Activated naive CD8-positive, alpha-beta T cell treated with anti-CD3 and anti-CD28 coated beads, Interleukin-2, amount 50 U/mL, for 16 hours (primary cell): Measurements from ENCODE around the gene PRR36.
A peak's percentile ranks its signal among the peaks of the same experiment; 100 is the strongest.
"Not testable (repeated sequence)": the region's sequence is repeated elsewhere in the genome, so short reads cannot be mapped to it uniquely, and the experiment has no call there.

Experiments
- DNase-seq: peaks from one replicate; pipeline ENCODE4 v3.0.0-alpha.2; 2020; ENCODE audit warnings: low read depth, low spot score

Gene PRR36

DNA sequence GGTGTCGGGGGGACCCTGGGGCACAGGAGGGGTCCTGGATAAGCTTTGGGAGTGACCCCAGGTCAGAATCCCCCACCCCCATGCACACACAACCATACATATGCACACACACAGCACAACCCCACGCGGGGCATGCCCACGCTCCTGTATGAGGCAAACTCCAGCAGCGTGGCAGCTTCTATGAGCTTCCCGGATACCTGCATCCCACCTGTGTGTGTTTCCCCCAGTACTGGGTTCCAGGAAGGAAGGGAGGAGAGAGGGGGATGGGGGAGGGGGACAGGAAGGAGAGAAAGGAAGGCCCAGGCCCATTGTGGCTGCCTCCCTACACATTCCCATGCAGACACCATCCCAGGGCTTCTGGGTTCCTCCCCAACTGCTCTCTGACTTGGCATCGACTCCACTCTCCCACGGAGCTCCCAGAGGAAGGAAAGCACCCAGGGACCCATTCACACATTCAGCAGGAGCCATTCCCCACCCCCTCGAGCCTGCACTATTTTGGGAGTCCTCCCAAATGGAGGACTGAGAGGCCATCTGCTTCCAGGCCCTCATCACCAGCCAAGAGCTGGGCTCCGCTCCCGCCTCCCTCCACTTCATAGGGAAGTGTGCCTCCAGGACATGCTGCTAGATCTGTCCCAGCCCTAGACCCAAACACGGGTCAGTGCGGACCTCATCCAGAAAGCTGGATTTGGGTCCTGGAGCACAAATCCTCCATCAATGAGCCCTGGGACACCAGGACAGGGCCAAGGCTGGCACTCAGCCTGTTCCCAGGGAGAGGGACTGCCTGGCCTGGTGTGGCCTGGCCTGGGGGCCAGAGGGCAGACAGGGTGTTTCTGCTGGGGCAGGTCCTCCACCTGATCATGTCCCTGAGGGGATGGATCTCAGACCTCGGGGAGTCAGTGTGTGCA lies 13.2 kb downstream of the PRR36 start:
- DNase-seq = no peak

DNA sequence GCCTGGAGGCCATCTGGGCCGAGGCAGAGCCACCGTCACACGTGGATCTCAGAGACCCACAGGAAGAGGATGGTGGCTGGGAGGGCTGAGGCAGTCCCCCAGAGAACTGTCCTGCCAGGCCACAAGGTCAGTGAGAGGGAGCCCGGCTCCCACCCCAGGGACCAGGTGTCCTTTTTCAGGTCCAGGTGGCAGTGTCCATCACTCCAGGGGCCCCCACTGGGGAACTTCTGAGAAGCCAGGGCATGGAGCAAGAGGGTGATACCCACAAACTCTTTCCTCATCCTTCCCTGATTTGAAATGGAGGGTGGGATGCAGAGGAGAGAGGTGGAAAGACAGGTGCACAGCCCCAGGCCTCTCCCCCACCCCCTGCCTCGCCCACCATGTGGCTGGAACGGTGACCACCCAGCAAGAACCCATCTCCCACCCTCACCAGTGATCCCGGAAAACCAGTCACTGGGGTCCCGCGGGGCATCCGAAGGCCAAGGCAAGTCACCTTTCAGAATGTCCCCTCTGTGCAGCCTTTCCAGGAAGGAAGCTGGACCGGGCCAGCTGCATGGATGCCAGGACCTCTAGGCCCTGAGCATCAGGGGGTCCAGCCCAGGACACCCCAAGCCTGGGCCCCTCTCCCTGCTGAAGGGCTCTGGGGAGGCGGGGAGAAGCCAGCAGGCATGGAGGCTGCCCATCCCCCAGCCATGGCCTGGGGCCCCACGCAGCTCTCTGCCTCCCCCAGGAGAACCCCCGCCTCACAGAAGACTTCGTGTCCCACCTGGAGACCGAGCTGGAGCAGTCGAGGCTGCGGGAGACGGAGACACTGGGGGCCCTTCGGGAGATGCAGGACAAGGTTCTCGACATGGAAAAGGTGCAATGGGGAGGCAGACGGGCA lies 14.1 kb downstream of the PRR36 start:
- no peak for DNase-seq

DNA sequence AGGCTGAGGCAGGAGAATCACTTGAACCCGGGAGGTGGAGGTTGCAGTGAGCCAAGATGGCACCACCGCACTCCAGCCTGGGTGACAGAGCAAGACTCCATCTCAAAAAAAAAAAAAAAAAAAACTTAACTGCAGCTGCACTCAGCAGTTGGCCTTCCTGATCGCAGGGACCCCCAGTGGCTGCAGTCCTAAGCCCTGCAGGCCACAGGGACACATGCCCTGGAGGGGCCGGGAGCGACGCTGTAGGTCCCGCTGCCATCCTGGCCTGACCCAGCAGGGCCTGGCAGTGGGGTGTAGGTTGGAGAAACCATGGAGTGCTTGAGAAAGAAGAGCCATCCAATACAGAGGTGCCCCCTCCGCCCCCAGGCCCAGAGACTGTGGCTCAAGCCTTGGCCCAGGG lies 15.1 kb downstream of the PRR36 start:
- not testable (repeated sequence) for DNase-seq

DNA sequence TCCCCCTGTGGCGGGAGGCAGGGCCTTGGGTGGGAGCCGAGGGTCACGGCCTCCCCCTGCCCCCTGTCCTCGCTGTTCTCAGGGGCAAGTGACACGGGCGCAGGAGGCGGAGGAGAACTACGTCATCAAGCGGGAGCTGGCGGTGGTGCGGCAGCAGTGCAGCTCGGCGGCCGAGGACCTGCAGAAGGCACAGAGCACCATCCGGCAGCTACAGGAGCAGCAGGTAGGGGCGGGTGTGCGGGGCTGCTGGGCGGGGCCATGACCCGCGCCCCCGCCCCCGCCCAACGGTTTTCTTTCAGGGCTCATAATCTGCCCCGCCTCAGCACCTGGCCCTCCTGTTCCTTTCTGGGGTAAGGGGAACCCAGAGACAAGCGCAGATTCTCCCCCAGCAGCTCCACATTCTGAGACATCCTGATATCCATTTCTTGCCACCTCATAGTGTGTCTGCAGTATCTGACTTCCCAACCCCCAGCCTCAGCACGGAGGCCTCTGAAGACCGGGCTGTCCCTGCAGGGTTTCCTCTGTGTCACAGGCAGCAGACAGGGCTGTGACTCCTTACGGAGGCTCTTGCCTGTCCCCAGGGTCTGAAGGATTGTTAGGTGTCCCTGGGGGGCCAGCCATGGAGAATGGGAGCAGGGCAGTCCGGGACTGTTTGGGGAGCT lies 15.9 kb downstream of the PRR36 start:
- no peak for DNase-seq

DNA sequence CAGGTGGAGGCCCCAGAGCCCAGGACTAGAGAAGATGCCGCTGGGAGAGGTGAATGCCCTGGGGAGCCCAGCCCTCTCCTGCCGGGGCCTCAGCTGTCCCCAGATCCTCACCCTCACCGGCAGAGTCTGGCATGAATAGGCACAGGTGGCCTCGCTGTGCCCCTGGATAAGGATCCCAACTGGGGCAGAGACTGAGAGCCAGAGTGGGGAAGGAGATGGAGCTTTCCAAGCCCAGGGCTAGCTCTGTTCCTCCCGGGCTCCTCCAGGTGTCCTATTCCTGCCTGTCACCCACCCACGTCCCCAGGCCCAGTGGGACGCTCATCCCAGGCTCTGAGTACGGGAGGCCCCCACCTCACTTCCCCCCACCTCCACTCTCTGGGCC lies 16.5 kb downstream of the PRR36 start:
- no peak for DNase-seq

DNA sequence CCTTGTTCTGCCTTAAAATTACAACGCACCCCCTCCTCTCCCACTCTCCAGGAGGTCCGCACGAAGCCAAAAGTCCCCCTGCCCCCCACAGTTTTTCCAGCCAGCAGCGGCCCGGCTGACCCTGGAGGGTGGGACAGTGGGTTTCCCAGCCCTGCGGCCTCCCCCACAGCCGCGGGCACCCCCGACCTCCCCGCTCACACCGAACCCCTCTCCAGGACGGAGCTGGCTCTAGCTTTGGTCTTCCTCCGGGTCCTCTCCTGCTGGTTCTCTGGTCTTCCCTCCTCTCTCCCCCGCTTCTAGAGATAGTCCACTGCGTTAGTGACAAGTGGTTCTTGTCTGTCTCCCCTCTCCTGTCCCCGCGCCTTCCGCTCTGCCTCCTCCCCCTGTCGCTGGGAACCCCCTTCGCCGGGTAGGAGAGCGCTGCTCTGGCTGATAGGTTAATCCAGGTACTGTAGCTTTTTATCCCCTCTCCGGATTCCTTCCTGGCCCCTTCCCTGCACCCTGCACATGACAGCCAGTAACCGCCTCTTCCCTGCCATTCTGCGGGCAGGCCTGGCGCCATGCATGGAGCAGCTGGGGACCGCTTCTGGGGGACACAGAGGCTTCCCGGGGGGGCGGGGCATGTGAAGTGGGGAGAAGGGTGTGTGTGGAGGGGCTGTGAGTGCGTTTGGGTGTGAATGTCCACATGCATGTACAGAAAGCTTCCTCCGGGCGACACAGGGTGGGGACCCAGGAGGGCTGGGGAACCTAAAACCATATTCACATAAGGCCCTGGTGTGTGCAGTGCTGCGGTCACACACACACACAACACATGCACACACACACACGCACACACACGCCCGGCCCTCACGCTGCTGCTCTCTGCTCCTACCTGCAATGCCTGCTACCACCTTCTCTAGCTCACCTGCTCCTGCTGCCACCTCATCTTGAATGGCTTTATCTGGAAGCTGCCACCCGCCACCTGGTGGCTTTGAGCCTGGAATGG lies 17.2 kb downstream of the PRR36 start:
- DNase-seq = no peak

DNA sequence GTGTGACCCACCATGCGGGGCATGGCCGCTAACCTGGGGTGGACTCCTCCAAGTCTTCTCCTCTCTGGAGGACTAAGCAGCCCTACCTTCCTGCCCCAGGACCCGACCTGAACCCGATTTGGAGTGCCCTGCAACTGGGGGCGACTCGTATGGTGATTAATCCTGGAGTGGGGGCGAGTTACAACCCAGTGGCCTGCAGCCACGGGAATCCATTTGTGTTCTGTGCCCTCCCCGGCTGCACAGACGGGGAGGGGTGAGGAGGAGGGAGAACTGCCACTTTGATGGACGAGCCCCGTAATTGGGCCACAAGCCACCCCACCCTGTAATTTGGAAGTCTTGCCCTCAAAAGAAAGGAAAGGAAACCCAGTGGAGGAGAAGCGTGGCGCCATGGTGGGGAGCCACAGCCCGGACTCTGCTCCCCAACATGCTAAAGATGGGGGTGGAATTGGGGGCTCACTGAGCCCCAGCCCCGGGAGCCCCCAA lies 18.0 kb downstream of the PRR36 start:
- DNase-seq = no peak

DNA sequence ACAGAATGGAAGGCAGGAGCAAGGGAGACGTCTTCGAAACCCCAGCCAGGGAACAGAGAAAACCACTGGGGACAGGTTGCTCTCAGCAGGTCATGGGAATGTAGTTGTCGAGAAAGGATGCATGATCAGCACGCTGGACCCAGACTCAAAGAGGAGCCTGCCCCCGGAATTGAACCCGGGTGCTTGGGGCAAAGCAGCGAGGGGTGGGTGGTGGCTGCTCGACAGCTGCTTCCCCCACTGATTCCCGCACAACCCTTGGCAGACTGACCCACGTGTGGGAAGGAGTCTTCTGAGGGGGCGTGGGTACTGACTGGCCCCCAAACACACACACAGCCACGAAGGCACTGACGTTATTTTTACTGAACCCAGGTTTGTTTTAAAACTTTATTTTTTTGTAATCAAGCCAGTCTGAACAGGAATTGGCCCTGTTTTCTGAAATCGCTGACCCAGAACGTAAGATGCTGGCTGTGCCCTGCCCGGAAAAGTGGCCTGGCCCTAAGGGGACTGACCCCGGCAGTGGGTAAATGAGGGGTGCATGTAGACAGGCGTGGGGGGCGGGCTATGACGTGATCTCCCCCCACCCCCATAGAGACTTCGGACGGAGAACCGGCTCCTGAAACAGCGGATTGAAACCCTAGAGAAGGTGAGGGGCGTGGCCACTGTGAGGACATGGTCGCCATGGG lies 18.6 kb downstream of the PRR36 start:
- no peak for DNase-seq

DNA sequence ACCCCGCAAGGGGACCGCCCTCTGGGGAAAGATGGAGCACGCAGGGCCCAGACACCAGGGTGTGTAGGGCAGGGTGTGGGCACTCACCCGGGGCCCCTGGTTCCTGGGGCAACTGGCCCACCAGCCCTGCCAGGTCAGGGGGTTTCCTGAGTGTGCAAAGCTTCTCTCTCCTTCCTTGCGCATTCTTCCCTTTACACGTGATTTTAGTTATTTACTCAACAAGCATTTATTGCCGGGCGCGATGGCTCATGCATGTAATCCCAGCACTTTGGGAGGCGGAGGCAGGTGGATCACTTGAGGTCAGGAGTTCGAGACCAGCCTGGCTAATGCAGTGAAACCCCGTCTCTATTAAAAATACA lies 20.4 kb downstream of the PRR36 start:
- no peak for DNase-seq

DNA sequence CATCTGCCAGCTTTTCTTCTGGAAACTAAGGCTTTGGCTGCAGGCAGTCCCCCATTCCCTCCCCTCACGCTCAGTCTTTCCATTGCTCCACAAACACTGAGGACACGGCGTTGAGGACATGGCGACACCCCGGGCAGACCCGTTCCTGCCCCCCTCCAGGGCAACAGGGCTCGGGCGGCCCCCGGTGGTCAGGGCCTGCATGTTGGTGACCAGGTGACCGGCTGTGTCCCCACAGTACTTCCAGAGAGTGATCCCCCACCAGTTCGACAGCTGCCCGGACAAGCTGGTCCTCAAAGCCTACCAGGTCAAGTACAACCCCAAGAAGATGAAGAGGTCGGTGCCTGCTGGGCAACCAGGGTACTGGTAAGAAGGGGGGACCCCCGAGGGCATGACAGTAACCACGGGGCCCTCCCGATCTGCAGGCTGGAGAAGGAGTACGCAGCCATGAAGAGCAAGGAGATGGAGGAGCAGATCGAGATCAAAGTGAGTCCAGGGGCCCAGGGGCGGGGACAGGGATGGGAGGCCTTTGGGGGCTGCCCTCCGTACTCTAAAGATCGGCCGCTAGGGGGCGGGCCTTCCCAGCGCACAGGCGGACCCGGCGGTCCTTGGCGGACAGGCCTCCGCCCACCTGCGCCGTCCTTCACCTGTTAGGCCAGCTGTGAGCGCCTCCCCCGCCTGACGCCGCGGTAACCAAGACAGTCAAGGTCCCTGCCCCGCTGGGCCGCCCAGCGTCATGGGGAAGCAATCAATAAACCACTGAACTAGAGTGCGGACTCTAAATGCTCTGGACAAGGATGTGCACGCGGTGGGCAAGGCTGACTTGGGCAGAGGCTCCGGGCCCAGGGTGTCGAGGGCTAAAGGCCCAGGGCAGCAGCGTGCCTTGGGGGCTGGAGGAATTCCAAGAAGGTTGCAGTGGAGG lies 21.1 kb downstream of the PRR36 start:
- DNase-seq = peak; percentile 51

DNA sequence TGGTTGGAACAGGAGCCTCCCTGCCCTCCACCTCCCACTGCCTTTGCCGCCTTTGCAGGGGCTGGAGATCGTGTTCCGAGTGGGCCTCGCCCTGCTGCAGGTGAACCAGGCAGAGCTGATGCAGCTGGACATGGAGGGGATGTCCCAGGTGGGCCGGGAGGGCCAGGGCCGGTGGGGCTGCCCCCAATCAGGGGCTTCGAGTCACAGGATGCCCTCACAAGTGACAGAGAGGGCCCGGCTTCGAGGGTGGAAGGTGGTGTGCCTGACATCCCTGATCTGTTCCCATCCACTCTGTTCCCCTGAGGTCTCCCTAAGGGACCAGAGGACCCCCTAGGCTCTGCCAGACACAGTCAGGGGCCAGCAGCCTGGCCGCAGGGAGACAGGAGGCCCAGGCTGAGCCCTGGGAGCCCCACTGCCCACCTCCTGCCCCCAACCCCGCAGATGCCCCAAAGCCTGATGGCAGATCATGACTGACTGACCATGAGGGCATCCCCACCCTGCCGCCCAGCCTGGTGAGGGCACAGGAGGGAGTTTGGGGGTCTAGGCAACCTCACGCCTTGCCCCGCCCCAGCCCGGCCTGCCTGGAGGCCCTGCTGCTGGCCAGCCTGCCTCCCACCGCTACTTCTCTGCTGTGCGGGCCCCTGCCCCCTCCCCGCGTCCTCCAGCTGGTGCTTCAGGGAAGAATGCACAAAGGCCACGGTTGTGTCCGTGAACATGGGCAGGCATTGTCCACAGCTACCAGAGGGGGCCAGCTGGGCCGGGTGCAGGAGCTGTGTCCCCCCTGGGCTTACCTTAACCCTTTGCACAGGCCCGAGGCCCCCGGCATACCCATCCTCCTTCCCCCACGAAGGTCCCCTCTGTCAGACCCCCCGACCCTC lies 22.3 kb downstream of the PRR36 start:
- DNase-seq = no peak

DNA sequence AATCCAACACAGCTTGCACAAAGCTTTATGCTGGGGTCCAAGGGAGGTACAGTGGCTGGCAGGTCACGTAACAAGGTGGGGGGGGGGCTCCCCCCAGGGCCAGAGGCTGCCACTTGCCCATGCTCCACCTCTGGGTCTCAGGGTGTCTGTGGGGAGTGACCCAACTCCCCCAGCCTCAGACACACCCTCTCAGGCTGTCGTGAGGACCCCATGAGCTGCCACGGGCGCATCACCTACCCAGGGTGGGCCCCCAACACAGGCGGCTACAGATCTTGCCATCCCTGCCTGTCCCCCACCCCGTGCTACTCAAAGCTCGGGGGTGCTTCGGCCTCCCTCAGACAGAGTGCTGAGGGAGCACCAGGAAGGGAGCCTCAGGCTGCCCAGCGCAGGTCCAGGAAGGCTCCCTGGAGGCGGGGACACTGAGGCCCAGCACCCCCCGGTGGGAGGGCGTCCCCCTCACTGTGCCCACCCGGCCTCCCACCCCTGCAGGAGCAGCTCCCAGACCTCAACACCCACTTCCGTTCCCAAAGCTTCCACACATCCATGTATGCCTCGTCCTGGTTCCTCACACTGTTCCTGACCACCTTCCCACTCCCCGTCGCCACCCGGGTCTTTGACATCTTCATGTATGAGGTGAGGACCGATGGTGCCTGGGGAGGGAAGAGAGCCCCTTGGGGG lies 23.1 kb downstream of the PRR36 start:
- DNase-seq = no peak

DNA sequence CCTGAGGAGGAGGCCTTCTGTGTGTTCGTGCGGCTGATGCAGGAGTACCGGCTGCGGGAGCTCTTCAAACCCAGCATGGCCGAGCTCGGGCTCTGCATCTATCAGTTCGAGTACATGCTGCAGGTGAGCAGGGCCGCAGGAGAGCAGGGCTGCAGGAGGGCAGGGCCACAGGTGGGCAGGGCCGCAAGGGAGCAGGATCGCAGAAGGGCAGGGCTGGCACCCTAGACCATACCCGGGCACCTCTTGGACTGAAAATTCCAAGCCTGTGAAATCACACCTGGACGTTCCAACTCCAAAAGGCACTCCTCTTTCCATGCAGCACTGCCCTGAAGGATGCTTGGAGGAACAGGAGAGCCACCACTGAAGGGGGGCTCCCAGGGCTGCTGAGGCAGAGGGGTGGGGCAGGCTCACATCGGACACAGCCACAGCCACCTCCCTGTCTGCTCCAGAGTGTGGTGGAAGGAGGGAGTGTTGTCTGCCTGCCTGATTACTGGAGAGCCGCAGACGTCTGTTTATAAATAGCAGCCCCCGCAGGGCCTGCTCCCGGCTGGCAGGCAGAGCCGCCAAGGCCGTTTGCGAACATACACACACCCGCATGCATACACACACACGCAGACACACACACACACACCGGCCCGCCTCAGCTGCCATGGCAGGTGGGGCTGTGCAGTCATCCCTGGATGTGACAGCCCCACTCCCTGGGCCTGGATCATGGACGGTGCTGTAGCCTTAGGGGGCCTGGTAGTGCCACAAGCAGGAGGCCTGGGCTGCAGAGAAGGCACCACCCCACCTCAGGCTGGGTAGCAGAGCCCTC lies 24.0 kb downstream of the PRR36 start:
- DNase-seq = no peak

DNA sequence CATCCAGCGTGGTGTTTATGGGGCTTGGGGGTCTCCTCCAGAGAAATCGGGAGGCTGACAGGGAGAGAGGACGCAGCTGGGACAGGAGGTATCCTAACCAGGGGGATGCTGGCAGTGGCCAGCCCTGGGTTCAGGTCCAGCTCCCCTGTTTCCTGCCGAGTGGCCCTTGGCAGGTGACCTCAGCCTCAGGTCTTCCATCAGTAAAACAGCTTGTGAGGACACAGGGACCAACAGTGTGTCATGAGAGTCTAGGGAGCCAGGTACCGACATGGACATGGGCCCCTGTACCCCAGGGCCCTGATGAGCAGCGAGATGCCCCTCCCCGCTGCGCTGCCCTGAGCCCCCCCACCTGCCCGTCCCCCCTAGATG lies 24.6 kb downstream of the PRR36 start:
- no peak for DNase-seq

DNA sequence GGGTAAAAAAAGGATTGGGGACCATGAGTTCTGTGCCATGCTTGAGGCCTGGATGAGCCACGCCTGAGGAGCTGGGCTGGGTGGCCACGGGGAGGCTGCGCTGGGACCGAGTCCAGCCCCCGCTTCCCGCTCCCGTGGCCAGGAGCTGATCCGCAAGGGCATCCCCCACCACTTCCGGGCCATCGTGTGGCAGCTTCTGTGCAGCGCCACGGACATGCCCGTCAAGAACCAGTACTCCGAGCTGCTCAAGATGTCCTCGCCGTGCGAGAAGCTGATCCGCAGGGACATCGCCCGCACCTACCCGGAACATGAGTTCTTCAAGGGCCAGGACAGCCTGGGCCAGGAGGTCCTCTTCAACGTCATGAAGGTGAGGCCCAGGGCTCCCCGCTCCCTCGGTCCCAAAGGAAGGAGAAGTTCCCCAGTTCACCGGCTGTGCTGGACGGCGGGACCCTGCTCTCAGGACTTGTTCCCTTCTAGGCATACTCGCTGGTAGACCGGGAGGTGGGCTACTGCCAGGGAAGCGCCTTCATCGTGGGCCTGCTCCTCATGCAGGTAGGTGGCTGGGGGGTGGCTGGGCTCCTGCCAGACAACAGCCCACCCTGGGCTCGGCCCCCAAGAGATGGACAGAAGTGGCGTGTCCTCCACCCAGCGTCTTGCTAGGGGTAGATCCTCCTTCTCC lies 25.3 kb downstream of the PRR36 start:
- no peak for DNase-seq

DNA sequence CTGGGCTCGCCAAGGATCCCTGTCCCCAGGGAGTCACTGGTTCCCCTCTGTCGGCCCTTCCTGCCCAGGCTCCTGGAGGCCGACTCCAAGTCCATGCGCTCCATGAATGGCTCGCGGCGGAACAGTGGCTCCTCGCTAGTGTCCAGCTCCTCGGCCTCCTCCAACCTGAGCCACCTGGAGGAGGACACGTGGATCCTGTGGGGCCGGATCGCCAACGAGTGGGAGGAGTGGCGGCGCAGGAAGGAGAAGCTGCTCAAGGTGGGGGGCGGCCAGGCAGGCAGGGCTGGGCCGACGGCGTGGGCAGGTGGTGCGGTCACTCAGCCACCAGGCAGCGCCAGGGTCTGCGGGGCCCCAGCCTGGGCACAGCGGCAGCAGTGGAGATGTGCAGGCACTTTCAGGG lies 26.5 kb downstream of the PRR36 start:
- DNase-seq = no peak
